Adrenal gland (tissue), 12 donors: ENCODE results near the gene AXIN1. TPM values are rescaled to one million over a fixed set of nuclear protein-coding genes. Genes with fewer than 3 reads are reported as not detected.

ENCODE experiments used
- DNase-seq, 7 donors: peaks; one replicate each; pipeline ENCODE4 v3.0.0-alpha.2; 2019 to 2020
- H3K27ac ChIP-seq, 5 donors: fragments of 200-600 bp; sonication (generic) in 4 of 5; 1 replicate in 3 of 5; 2 replicates in 2 of 5; pipeline versions ENCODE4 v1.5.1 to v1.8.0; 2016 to 2020; ENCODE audit warnings: mild to moderate bottlenecking in 1 of 5
- H3K27me3 ChIP-seq: fragments of 200-600 bp; 2 replicates; pipeline ENCODE4 v1.8.0; 2021
- H3K36me3 ChIP-seq, 2 donors: fragments of 200-600 bp; replicated peaks in 1 of 2; 1 replicate in 1 of 2; 2 replicates in 1 of 2; pipeline versions ENCODE4 v1.5.1 to v1.8.0; 2018 to 2022
- H3K4me1 ChIP-seq, 2 donors: fragments of 200-600 bp; replicated peaks in 1 of 2; 1 replicate in 1 of 2; 2 replicates in 1 of 2; pipeline versions ENCODE4 v1.5.1 to v1.8.0; 2018 to 2021
- H3K4me3 ChIP-seq, 4 donors: fragments of 200-600 bp; sonication (generic) in 3 of 4; one replicate each; pipeline ENCODE4 v1.5.1; 2016 to 2018
- H3K9me3 ChIP-seq, 3 donors: fragments of 200-600 bp; sonication (generic) in 1 of 3; replicated peaks in 1 of 3; 1 replicate in 2 of 3; 2 replicates in 1 of 3; pipeline versions ENCODE4 v1.5.1 to v1.8.0; 2016 to 2021
- POLR2A ChIP-seq, 2 donors: fragments of 450-650 bp; IDR thresholded peaks; one replicate each; pipeline ENCODE4 v1.6.1; 2017; ENCODE audit warnings: antibody characterized with exemption in 2 of 2, mild to moderate bottlenecking in 2 of 2, moderate library complexity in 1 of 2
- WGBS, 4 donors: extraction: QIAGEN DNeasy Blood & Tissue Kit in 2 of 4; methylation state at CpG; one replicate each; pipeline versions ENCODE4 v1.1.5 to v1.1.7; 2013 to 2017; 5-methylcytosine and 5-hydroxymethylcytosine counted together
- intact Hi-C, 2 donors: fragments of 100-400 bp; cut with DNase I; formaldehyde crosslinking; loops; one replicate each; pipeline versions ENCODE4 v1.14.1 to v1.15.0; 2022 to 2023
- polyA plus RNA-seq, 3 donors: library from polyadenylated mRNA; stranded (reverse); fragments of 200-250 nt in 2 of 3; fragments of 350-450 nt in 1 of 3; fragmentation: Illumina TruSeq in 1 of 3; extraction: RNeasy Lipid Tissue Mini Kit (QIAGEN cat#74804) in 1 of 3; gene quantifications; one replicate each; pipeline ENCODE4 v1.2.3, GENCODE V29; 2013 to 2014
- total RNA-seq, 9 donors: library from RNA; depleted of rRNA in 4 of 9; stranded (reverse); fragments of >200 nt in 4 of 9; fragments of 120-200 nt in 1 of 9; fragmentation: NEBNext Ultra II Directional in 1 of 9; extraction: Animal tissue kit (Norgen Biotek cat#: 25700) in 1 of 9; gene quantifications; one replicate each; pipeline versions ENCODE4 v1.1.0 to v1.2.4, GENCODE V29; 2013 to 2023
- TF ChIP-seq, protein P1 (sequence below), 6 experiments: fragments of 450-650 bp in 4 of 6; fragments of 200-600 bp in 2 of 6; sonication (generic) in 1 of 6; IDR thresholded peaks; 1 replicate in 5 of 6; 2 replicates in 1 of 6; pipeline versions ENCODE4 v1.5.1 to v1.8.0; 2016 to 2021; ENCODE audit warnings: antibody characterized with exemption in 6 of 6, mild to moderate bottlenecking in 2 of 6, moderate library complexity in 1 of 6
- donor health status: healthy with polysubstance abuse.
- donor health status: Bipolar disorder and iron deficiency.
- donor health status: DM: yes; HTN: yes; CAD: no.
- donor health status: DM: no; HTN: no; CAD: no.
- donor health status: DM: no; HTN: no; CAD: no.
- donor health status: DM: yes; HTN: yes; CAD: no.

The AXIN1 gene
- total and polyA plus RNA-seq, 12 donors, result 5.6 to 22.4 (median 16.2) TPM

DNA sequence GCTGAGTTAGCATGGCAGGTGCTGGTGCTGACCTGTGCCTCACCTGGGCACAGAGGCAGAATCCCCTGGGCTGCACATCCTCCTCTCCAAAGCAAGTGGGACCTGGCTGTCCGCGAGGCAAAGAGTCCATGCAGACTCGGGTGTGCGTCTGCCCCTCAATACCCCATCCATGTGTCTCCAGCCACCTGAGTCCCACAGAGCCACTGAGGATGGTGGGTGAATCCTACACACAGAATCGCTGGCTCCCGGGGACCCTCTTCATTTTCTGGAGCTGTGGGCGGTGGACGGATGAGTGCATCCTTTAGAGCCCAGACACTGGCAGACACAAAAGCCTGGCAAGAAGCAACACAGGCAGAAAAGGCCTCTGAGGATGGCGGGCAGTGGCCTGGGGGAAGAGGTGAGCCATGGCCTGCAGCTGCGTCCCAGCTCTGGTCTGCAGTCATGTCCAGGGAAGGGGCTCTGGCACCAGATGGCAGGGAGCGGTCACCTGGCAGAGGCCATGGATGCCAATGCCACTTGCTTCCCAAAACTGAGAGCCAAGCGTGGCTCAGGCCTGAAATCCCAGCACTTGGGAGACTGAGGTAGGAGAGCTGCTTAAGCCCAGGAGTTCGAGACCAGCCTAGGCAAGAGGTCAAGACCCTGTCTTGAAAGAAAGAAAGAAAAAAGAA lies 29.9 kb downstream of the AXIN1 start:
- no peak for DNase-seq
- H3K4me3 ChIP-seq, result no peak overlapping the region
- peaks cover 9 to 10% of the 10 kb centered on the region in 2 donors for H3K4me1 ChIP-seq
- no peaks in the 10 kb centered on the region for H3K36me3 ChIP-seq
- no peak for TF ChIP-seq POLR2A (IDR thresholded peaks at IDR 0.05)
- TF ChIP-seq, protein P1, sequence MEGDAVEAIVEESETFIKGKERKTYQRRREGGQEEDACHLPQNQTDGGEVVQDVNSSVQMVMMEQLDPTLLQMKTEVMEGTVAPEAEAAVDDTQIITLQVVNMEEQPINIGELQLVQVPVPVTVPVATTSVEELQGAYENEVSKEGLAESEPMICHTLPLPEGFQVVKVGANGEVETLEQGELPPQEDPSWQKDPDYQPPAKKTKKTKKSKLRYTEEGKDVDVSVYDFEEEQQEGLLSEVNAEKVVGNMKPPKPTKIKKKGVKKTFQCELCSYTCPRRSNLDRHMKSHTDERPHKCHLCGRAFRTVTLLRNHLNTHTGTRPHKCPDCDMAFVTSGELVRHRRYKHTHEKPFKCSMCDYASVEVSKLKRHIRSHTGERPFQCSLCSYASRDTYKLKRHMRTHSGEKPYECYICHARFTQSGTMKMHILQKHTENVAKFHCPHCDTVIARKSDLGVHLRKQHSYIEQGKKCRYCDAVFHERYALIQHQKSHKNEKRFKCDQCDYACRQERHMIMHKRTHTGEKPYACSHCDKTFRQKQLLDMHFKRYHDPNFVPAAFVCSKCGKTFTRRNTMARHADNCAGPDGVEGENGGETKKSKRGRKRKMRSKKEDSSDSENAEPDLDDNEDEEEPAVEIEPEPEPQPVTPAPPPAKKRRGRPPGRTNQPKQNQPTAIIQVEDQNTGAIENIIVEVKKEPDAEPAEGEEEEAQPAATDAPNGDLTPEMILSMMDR (IDR thresholded peaks at IDR 0.05), result no peak
- 91 to 95% (median 92%) methylated on average over 7 to 13 of the region's 13 CpGs for WGBS, 4 donors
- intact Hi-C loops, result no loop called here
- H3K27me3 ChIP-seq, result no peaks in the 10 kb centered on the region
- H3K27ac ChIP-seq, result no peak overlapping the region
- H3K9me3 ChIP-seq, result no peaks in the 10 kb centered on the region

DNA sequence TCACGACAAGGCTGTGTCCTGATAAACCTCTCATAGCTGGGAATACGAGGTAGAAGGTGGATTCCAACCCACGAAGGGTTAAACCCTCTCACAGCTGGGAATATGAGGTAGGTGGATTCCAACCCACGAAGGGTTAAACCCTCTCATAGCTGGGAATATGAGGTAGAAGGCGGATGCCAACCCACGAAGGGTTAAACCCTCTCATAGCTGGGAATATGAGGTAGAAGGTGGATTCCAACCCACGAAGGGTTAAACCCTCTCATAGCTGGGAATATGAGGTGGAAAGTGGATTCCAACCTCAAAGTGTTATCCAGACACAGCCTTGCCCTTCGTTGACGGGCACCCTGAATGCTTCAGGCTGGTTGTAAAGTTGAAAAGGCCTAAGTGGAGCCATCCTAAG lies 31.0 kb downstream of the AXIN1 start:
- WGBS, 4 donors, result 66 to 82% (median 78%) methylated on average over 9 of the region's 9 CpGs
- no peaks in the 10 kb centered on the region for H3K4me1 ChIP-seq
- TF ChIP-seq, protein P1 (IDR thresholded peaks at IDR 0.05), result no peak
- no peak for TF ChIP-seq POLR2A (IDR thresholded peaks at IDR 0.05)
- DNase-seq, result no peak
- no peaks in the 10 kb centered on the region for H3K9me3 ChIP-seq
- no peaks in the 10 kb centered on the region for H3K27me3 ChIP-seq
- H3K27ac ChIP-seq, result peak overlapping the region in 1 of 5 donors; percentile 27
- H3K4me3 ChIP-seq, result no peak overlapping the region
- no peaks in the 10 kb centered on the region for H3K36me3 ChIP-seq
- intact Hi-C loops, result no loop called here

DNA sequence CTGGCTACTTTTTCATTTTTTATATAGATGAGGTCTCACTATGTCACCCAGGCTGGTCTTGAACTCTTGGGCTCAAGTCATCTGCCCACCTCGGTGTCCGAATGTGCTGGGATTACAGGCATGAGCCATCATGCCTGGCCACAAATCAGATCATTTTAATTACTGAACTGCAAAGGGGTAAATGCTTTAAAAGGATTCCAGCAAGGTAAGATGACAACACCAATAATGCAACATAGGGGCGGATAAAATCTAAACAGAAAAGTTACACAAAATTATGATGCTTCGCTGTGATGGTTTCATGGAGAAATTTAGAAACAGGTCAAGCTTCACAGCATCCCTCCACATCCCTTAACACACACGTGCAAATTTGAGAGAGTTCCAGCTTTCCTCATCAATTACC lies 32.3 kb downstream of the AXIN1 start:
- Histone ChIP-seq H3K9me3 (no peaks in the 10 kb centered on the region), H3K27ac (no peak overlapping the region), H3K4me3 (no peak overlapping the region), H3K27me3 (no peaks in the 10 kb centered on the region), H3K36me3 (no peaks in the 10 kb centered on the region), H3K4me1 (no peaks in the 10 kb centered on the region)
- no peak for TF ChIP-seq POLR2A (IDR thresholded peaks at IDR 0.05)
- TF ChIP-seq, protein P1 (IDR thresholded peaks at IDR 0.05), result no peak
- no peak for DNase-seq
- 93 to 96% (median 94%) methylated on average over 5 of the region's 5 CpGs for WGBS, 4 donors
- intact Hi-C loops, result no loop called here

DNA sequence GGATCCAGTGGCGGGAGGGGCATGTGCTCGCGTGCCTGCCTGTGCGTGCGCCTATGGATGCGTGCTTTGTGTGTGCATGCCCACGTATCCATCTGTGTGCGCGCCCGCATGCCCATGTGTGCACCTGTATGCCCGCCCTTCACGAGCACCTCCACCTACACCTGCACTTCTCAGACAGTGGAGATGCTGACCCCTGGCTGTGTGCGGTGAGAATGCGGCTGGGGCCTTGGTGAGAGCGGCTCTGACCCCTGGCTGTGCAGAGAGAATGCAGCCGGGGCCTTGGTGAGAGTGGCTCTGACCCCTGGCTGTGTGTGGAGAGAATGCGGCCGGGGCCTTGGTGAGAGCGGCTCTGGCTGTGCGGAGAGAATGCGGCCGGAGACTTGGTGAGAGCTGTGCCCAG lies 33.9 kb downstream of the AXIN1 start:
- Histone ChIP-seq H3K27me3 (no peaks in the 10 kb centered on the region), H3K4me3 (no peak overlapping the region), H3K36me3 (peaks cover 0 to 9% of the 10 kb centered on the region in 2 donors), H3K4me1 (no peaks in the 10 kb centered on the region), H3K9me3 (no peaks in the 10 kb centered on the region), H3K27ac (no peak overlapping the region)
- no peak for TF ChIP-seq POLR2A (IDR thresholded peaks at IDR 0.05)
- TF ChIP-seq, protein P1 (IDR thresholded peaks at IDR 0.05), result no peak
- no peak for DNase-seq
- 70 to 94% (median 93%) methylated on average over 8 to 22 of the region's 22 CpGs for WGBS, 4 donors
- intact Hi-C loops, result no loop called here
